CD14-positive monocyte (primary cell): ENCODE results near the gene FRMD4A. TPM values are rescaled to one million over a fixed set of nuclear protein-coding genes. Genes with fewer than 3 reads are reported as not detected.

Experiments used
- DNase-seq, 3 donors: peaks; one replicate each; pipeline ENCODE4 v3.0.0-alpha.2; 2011 to 2022
- H2AFZ ChIP-seq: 2 replicates; pipeline ENCODE4 v1.6.0; 2012; ENCODE audit warnings: mild to moderate bottlenecking, low read depth, low read length, inconsistent platforms; ENCODE audit not compliant: insufficient read depth, poor library complexity, severe bottlenecking
- H3K27ac ChIP-seq, 2 donors: 1 replicate in 1 of 2; 2 replicates in 1 of 2; pipeline ENCODE4 v1.5.1; 2012 to 2013; ENCODE audit warnings: low read length in 2 of 2, control low read depth in 1 of 2, inconsistent platforms in 1 of 2, low read depth in 1 of 2, mild to moderate bottlenecking in 1 of 2
- H3K27me3 ChIP-seq, 2 donors: one replicate each; pipeline versions ENCODE4 v1.6.0 to v1.6.1; 2011 to 2013; ENCODE audit warnings: low read length in 2 of 2; ENCODE audit not compliant: control insufficient read depth in 2 of 2, insufficient read depth in 2 of 2
- H3K36me3 ChIP-seq, 2 donors: replicated peaks in 1 of 2; 1 replicate in 1 of 2; 2 replicates in 1 of 2; pipeline versions ENCODE4 v1.5.1 to v1.6.1; 2012 to 2013; ENCODE audit warnings: low read length in 2 of 2, control low read depth in 1 of 2, inconsistent platforms in 1 of 2, mild to moderate bottlenecking in 1 of 2; ENCODE audit not compliant: insufficient read depth in 2 of 2, control insufficient read depth in 1 of 2
- H3K4me1 ChIP-seq, 2 donors: 1 replicate in 1 of 2; 2 replicates in 1 of 2; pipeline versions ENCODE4 v1.5.1 to v1.6.1; 2012 to 2013; ENCODE audit warnings: low read length in 2 of 2, control low read depth in 1 of 2, inconsistent platforms in 1 of 2, mild to moderate bottlenecking in 1 of 2, moderate library complexity in 1 of 2; ENCODE audit not compliant: insufficient read depth in 2 of 2, control insufficient read depth in 1 of 2
- H3K4me2 ChIP-seq: replicated peaks from 2 replicates; pipeline ENCODE3; 2012; ENCODE audit warnings: low read length, moderate library complexity, mild to moderate bottlenecking; ENCODE audit not compliant: poor library complexity, severe bottlenecking; ENCODE audit errors: extremely low read depth
- H3K4me3 ChIP-seq, 3 experiments: fragments of 200-600 bp in 1 of 3; sonication (generic) in 1 of 3; replicated peaks in 1 of 3; 1 replicate in 2 of 3; 2 replicates in 1 of 3; pipeline ENCODE4 v1.5.1; 2011 to 2013; ENCODE audit warnings: low read length in 3 of 3, mild to moderate bottlenecking in 3 of 3, control low read depth in 2 of 3, low read depth in 2 of 3, inconsistent platforms in 1 of 3, moderate library complexity in 1 of 3
- H3K79me2 ChIP-seq: 2 replicates; pipeline ENCODE4 v1.6.0; 2012; ENCODE audit warnings: mild to moderate bottlenecking, control low read depth, inconsistent platforms, low read length, moderate library complexity; ENCODE audit not compliant: insufficient read depth
- H3K9ac ChIP-seq: 2 replicates; pipeline ENCODE4 v1.6.0; 2017; ENCODE audit warnings: low read length, mild to moderate bottlenecking; ENCODE audit not compliant: insufficient read depth, poor library complexity, severe bottlenecking
- H3K9me3 ChIP-seq, 2 donors: replicated peaks in 1 of 2; 1 replicate in 1 of 2; 2 replicates in 1 of 2; pipeline versions ENCODE4 v1.5.1 to v1.6.1; 2012 to 2013; ENCODE audit warnings: low read length in 2 of 2, control low read depth in 1 of 2; ENCODE audit not compliant: control insufficient read depth in 1 of 2, insufficient read depth in 1 of 2
- H4K20me1 ChIP-seq: 2 replicates; pipeline ENCODE4 v1.6.0; 2012; ENCODE audit warnings: mild to moderate bottlenecking, low read length, control low read depth, moderate library complexity; ENCODE audit not compliant: insufficient read depth
- H3K27ac Mint-ChIP-seq, 7 donors: one replicate each; pipeline ENCODE4 v1.8.0; 2020; ENCODE audit warnings: mild to moderate bottlenecking in 7 of 7, mixed read lengths in 7 of 7, moderate library complexity in 6 of 7, inconsistent platforms in 2 of 7
- H3K27me3 Mint-ChIP-seq, 3 donors: one replicate each; pipeline ENCODE4 v1.8.0; 2021 to 2022; ENCODE audit warnings: low read depth in 3 of 3, mild to moderate bottlenecking in 3 of 3, mixed read lengths in 3 of 3, moderate library complexity in 3 of 3, inconsistent platforms in 1 of 3
- H3K36me3 Mint-ChIP-seq, 2 donors: one replicate each; pipeline ENCODE4 v1.8.0; 2020; ENCODE audit warnings: mixed read lengths in 2 of 2, inconsistent platforms in 1 of 2, mild to moderate bottlenecking in 1 of 2
- H3K4me1 Mint-ChIP-seq: one replicate; pipeline ENCODE4 v1.8.0; 2020; ENCODE audit warnings: mild to moderate bottlenecking, mixed read lengths
- H3K4me3 Mint-ChIP-seq, 2 donors: one replicate each; pipeline ENCODE4 v1.8.0; 2020; ENCODE audit warnings: mild to moderate bottlenecking in 2 of 2, mixed read lengths in 2 of 2, moderate library complexity in 1 of 2
- H3K9me3 Mint-ChIP-seq, 7 donors: one replicate each; pipeline ENCODE4 v1.8.0; 2020 to 2022; ENCODE audit warnings: mixed read lengths in 7 of 7, mild to moderate bottlenecking in 6 of 7, moderate library complexity in 6 of 7, inconsistent platforms in 2 of 7
- CTCF ChIP-seq: fragments of 200-600 bp; IDR thresholded peaks from one replicate; pipeline ENCODE4 v1.8.0; 2022; ENCODE audit warnings: antibody characterized with exemption, mild to moderate bottlenecking
- WGBS: methylation state at CpG from one replicate; pipeline ENCODE4 v1.1.5; 2013; ENCODE audit warnings: missing lambda C conversion rate; ENCODE audit not compliant: insufficient coverage; 5-methylcytosine and 5-hydroxymethylcytosine counted together
- intact Hi-C, 2 donors: fragments of 100-400 bp; cut with micrococcal nuclease; formaldehyde crosslinking; loops; one replicate each; pipeline versions ENCODE4 v1.15.0 to v1.15.1; 2023
- polyA plus RNA-seq, 3 donors: library from polyadenylated mRNA; depleted of rRNA in 1 of 3; unstranded in 2 of 3; stranded (reverse) in 1 of 3; fragments of 300-500 nt in 2 of 3; fragments of >200 nt in 1 of 3; fragmentation: Illumina TruSeq in 2 of 3; gene quantifications; 1 replicate in 2 of 3; 2 replicates in 1 of 3; pipeline ENCODE4 v1.2.3, GENCODE V29; 2012 to 2021

FRMD4A gene
- polyA plus RNA-seq, 3 donors: 0.12 TPM; not detected in 2

DNA sequence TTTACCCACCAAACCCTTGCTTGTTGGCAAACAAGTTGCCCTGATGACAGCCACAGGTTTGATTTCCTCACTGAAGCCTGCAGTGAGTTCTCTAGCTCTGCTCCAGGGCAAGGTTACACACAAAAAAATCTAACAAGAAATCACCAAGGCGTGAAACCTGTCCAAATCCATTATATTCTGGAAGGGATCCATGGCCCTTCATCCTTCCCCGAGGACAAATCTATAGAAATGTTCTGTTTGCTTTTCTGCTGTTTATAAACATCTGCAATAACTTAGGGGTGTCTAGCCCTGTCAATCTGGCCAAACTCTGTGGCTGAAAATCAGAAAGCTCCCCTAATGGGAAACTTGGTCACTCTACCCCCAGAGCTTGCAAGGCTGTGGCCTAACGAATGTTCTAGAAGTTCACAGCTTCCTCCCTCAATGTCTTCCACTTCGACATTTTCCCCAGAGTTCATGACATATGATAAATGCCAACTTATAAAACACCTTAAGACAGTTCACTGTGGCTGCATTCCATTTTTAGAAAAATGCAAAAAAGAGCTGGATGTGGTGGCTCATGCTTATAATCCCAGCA is 579.4 kb downstream of the FRMD4A start:
- H2AFZ ChIP-seq: no peak overlapping the region
- no peak overlapping the region for H3K27ac Mint-ChIP-seq
- H3K27me3 ChIP-seq: no peaks in the 10 kb centered on the region
- no peaks in the 10 kb centered on the region for H3K79me2 ChIP-seq
- no peak for TF ChIP-seq CTCF
- no peak overlapping the region for H3K4me3 Mint-ChIP-seq
- H3K9me3 ChIP-seq: no peaks in the 10 kb centered on the region
- no peaks in the 10 kb centered on the region for H3K36me3 Mint-ChIP-seq
- no peaks in the 10 kb centered on the region for H4K20me1 ChIP-seq
- DNase-seq: no peak
- 80% methylated on average over 2 of the region's 4 CpGs for WGBS
- H3K9me3 Mint-ChIP-seq: no peaks in the 10 kb centered on the region
- no peak overlapping the region for H3K27ac ChIP-seq
- peaks cover 2 to 4% (median 2%) of the 10 kb centered on the region in 3 donors for H3K27me3 Mint-ChIP-seq
- H3K36me3 ChIP-seq: no peaks in the 10 kb centered on the region
- intact Hi-C loops: no loop called here
- no peak overlapping the region for H3K4me3 ChIP-seq
- no peak overlapping the region for H3K4me2 ChIP-seq
- H3K4me1 Mint-ChIP-seq: peaks cover 3% of the 10 kb centered on the region
- no peak overlapping the region for H3K9ac ChIP-seq
- H3K4me1 ChIP-seq: no peaks in the 10 kb centered on the region

DNA sequence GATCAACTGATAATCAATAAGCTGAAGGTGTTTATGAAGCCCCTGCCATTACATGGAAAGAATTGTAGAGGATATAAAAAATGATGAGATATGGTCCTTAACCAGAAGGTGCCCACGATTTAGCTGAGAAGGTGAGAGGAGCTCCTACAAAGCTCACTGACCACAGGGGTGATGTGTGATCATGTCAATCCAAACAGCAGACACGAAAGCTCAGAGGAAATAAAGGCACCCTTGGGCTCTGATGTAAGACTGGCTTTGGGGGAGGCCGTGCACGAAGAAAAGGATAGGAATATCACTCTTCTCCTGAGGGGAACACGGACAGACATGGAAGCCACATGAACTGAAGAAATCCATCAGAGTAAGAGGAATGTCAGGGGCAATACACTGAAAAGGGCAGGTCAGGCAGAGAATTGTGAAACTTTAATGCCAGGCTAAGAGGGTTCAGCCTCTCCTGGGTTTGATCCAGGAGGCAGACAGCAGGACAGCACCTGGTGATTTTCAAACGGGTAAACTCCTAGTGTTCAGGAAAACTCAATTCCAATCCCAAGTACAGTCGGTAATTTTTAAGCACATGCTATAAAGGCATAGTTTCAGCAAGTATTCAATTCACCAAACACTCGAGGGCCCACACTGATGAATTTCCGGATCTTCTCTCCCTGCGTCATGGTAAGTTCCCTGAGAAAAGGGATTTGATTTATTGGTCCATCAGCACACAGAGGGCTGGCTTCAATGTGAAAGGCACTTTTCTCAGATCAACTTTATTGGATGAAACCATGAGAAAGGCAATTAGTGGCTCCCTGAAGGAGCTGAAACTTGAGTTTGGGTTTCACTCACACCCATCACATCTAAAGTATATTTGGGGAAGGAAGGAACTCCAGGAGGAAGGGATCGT is 580.2 kb downstream of the FRMD4A start:
- no peaks in the 10 kb centered on the region for H3K9me3 ChIP-seq

More for the DNA sequence above, 580.2 kb downstream of the FRMD4A start:
- H3K4me1 ChIP-seq: no peaks in the 10 kb centered on the region
- H3K27me3 Mint-ChIP-seq: peaks cover 2 to 5% (median 4%) of the 10 kb centered on the region in 3 donors
- no peak overlapping the region for H3K4me3 ChIP-seq
- DNase-seq: no peak
- no peak overlapping the region for H3K27ac ChIP-seq
- no peaks in the 10 kb centered on the region for H3K79me2 ChIP-seq
- intact Hi-C loops: no loop called here
- H3K36me3 Mint-ChIP-seq: no peaks in the 10 kb centered on the region
- no peak overlapping the region for H3K27ac Mint-ChIP-seq
- H3K4me2 ChIP-seq: no peak overlapping the region
- TF ChIP-seq CTCF: no peak
- H3K9ac ChIP-seq: no peak overlapping the region
- 100% methylated on average over 6 of the region's 11 CpGs for WGBS
- no peaks in the 10 kb centered on the region for H3K27me3 ChIP-seq
- H3K4me1 Mint-ChIP-seq: peaks cover 2% of the 10 kb centered on the region
- no peak overlapping the region for H3K4me3 Mint-ChIP-seq
- no peaks in the 10 kb centered on the region for H4K20me1 ChIP-seq
- H3K9me3 Mint-ChIP-seq: no peaks in the 10 kb centered on the region
- H3K36me3 ChIP-seq: no peaks in the 10 kb centered on the region
- no peak overlapping the region for H2AFZ ChIP-seq
